HG03095 (cell line): ENCODE results near the gene CHST11.
A peak's percentile ranks its signal among the peaks of the same experiment; 100 is the strongest.
"Not testable (repeated sequence)": the region's sequence is repeated elsewhere in the genome, so short reads cannot be mapped to it uniquely, and the experiment has no call there.

Experiments used
- ATAC-seq: cut with Tn5 transposase; IDR thresholded peaks from one replicate; pipeline ENCODE4 v1.9.1; 2021; ENCODE audit warnings: moderate library complexity; ENCODE audit not compliant: unreplicated experiment

CHST11 gene

GRCh38 chr12:104555648-104556047, 98.9 kb downstream of the CHST11 start:
- no peak for ATAC-seq

- ATAC-seq = no peak
Measured at GRCh38 chr12:104557488-104558195, 100.9 kb downstream of the CHST11 start.

- ATAC-seq = no peak
Measured at GRCh38 chr12:104560881-104561280, 104.1 kb downstream of the CHST11 start.

GRCh38 chr12:104562763-104563162, 106.0 kb downstream of the CHST11 start:
- no peak for ATAC-seq

GRCh38 chr12:104564662-104565061, 107.9 kb downstream of the CHST11 start:
- not testable (repeated sequence) for ATAC-seq

GRCh38 chr12:104565606-104566243, 109.0 kb downstream of the CHST11 start:
- ATAC-seq = no peak

GRCh38 chr12:104566244-104566993, 109.7 kb downstream of the CHST11 start:
- no peak for ATAC-seq

GRCh38 chr12:104567832-104568486, 111.2 kb downstream of the CHST11 start:
- no peak for ATAC-seq

GRCh38 chr12:104568487-104568868, 111.7 kb downstream of the CHST11 start:
- no peak for ATAC-seq

- no peak for ATAC-seq
Measured at GRCh38 chr12:104568935-104569334, 112.2 kb downstream of the CHST11 start.

- peak; percentile 82 for ATAC-seq
Measured at GRCh38 chr12:104569346-104570173, 112.8 kb downstream of the CHST11 start.

GRCh38 chr12:104570174-104570907, 113.6 kb downstream of the CHST11 start:
- peak; percentile 19 for ATAC-seq

- ATAC-seq = no peak
Measured at GRCh38 chr12:104571328-104571727, 114.6 kb downstream of the CHST11 start.

GRCh38 chr12:104574353-104574752, 117.6 kb downstream of the CHST11 start:
- not testable (repeated sequence) for ATAC-seq

- ATAC-seq = not testable (repeated sequence)
Measured at GRCh38 chr12:104574758-104575157, 118.0 kb downstream of the CHST11 start.

GRCh38 chr12:104575442-104576186, 118.9 kb downstream of the CHST11 start:
- ATAC-seq = no peak

- ATAC-seq = no peak
Measured at GRCh38 chr12:104576187-104576778, 119.5 kb downstream of the CHST11 start.

- ATAC-seq = no peak
Measured at GRCh38 chr12:104576980-104577580, 120.3 kb downstream of the CHST11 start.
